Uterus (tissue), 4 donors: ENCODE measurements around the gene IER5. TPM values are rescaled to one million over a fixed set of nuclear protein-coding genes. Genes with fewer than 3 reads are reported as not detected.
A peak's percentile ranks its signal among the peaks of the same experiment; 100 is the strongest.

Source experiments
- DNase-seq, 2 donors: peaks; one replicate each; pipeline ENCODE4 v3.0.0-alpha.2; 2019 to 2020
- H3K27ac ChIP-seq, 2 donors: fragments of 200-600 bp; sonication (generic); 1 replicate in 1 of 2; 2 replicates in 1 of 2; pipeline ENCODE4 v1.5.1; 2016 to 2018
- H3K27me3 ChIP-seq, 2 donors: fragments of 200-600 bp; sonication (generic); one replicate each; pipeline ENCODE4 v1.5.1; 2018 to 2019; ENCODE audit warnings: control low read depth in 1 of 2
- H3K36me3 ChIP-seq, 2 donors: fragments of 200-600 bp; sonication (generic); one replicate each; pipeline ENCODE4 v1.5.1; 2019; ENCODE audit warnings: control low read depth in 1 of 2
- H3K4me1 ChIP-seq, 2 donors: fragments of 200-600 bp; sonication (generic); one replicate each; pipeline ENCODE4 v1.5.1; 2018 to 2019; ENCODE audit warnings: control low read depth in 1 of 2
- H3K4me3 ChIP-seq, 2 donors: fragments of 200-600 bp; sonication (generic); 1 replicate in 1 of 2; 2 replicates in 1 of 2; pipeline ENCODE4 v1.5.1; 2018 to 2019; ENCODE audit warnings: mild to moderate bottlenecking in 1 of 2
- H3K9me3 ChIP-seq, 2 donors: fragments of 200-600 bp; sonication (generic); one replicate each; pipeline ENCODE4 v1.5.1; 2019; ENCODE audit warnings: control low read depth in 1 of 2
- CTCF ChIP-seq, 4 experiments: fragments of 200-600 bp in 2 of 4; fragments of 450-650 bp in 2 of 4; sonication (generic) in 2 of 4; IDR thresholded peaks; one replicate each; pipeline ENCODE4 v1.5.1; 2016 to 2019; ENCODE audit warnings: antibody characterized with exemption in 4 of 4, mild to moderate bottlenecking in 2 of 4, moderate library complexity in 1 of 4
- POLR2A ChIP-seq, 2 donors: fragments of 450-650 bp; IDR thresholded peaks; one replicate each; pipeline ENCODE4 v1.6.1; 2016; ENCODE audit warnings: antibody characterized with exemption in 2 of 2, mild to moderate bottlenecking in 1 of 2, moderate library complexity in 1 of 2
- intact Hi-C: fragments of 100-400 bp; cut with DNase I; formaldehyde crosslinking; loops from one replicate; pipeline ENCODE4 v1.15.1; 2023; ENCODE audit warnings: low total_unique reads
- total RNA-seq, 4 donors: library from RNA; depleted of rRNA in 3 of 4; stranded (reverse); fragments of >200 nt in 3 of 4; gene quantifications; one replicate each; pipeline versions ENCODE4 v1.1.0 to v1.2.4, GENCODE V29; 2014 to 2023
- donor health status: DM: yes; HTN: yes; CAD: no.

Gene IER5
- total RNA-seq, 4 donors from 2014 or later: 19.4 to 34.8 (median 24.2) TPM

- H3K27ac ChIP-seq: peak overlapping the region; percentile 46 to 52
- intact Hi-C loops: no loop called here
- no peak for DNase-seq
- no peak overlapping the region for H3K4me3 ChIP-seq
- H3K36me3 ChIP-seq: no peaks in the 10 kb centered on the region
- no peak for TF ChIP-seq POLR2A (IDR thresholded peaks at IDR 0.05)
- no peaks in the 10 kb centered on the region for H3K27me3 ChIP-seq
- no peaks in the 10 kb centered on the region for H3K9me3 ChIP-seq
- H3K4me1 ChIP-seq: peaks cover 9 to 12% of the 10 kb centered on the region in 2 donors
Measured at GRCh38 chr1:181099152-181100014, 10.9 kb downstream of the IER5 start.

GRCh38 chr1:181100015-181100905 lies 11.8 kb downstream of the IER5 start:
- Histone ChIP-seq H3K4me3 (no peak overlapping the region), H3K4me1 (peaks cover 7 to 9% of the 10 kb centered on the region in 2 donors), H3K27me3 (no peaks in the 10 kb centered on the region), H3K36me3 (no peaks in the 10 kb centered on the region), H3K9me3 (no peaks in the 10 kb centered on the region), H3K27ac (peak overlapping the region; percentile 46 to 52)
- TF ChIP-seq POLR2A (IDR thresholded peaks at IDR 0.05): no peak
- TF ChIP-seq CTCF (IDR thresholded peaks at IDR 0.05): no peak
- intact Hi-C loops: no loop called here
- no peak for DNase-seq

- Histone ChIP-seq H3K27ac (no peak overlapping the region), H3K9me3 (no peaks in the 10 kb centered on the region), H3K27me3 (no peaks in the 10 kb centered on the region), H3K4me1 (peaks cover 4 to 9% of the 10 kb centered on the region in 2 donors), H3K36me3 (no peaks in the 10 kb centered on the region), H3K4me3 (no peak overlapping the region)
- intact Hi-C loops: no loop called here
- TF ChIP-seq CTCF (IDR thresholded peaks at IDR 0.05) (no peak), POLR2A (IDR thresholded peaks at IDR 0.05) (no peak)
- DNase-seq: no peak
Measured at GRCh38 chr1:181100934-181101333, 12.4 kb downstream of the IER5 start.

- intact Hi-C loops: no loop called here
Measured at GRCh38 chr1:181101581-181102226, 13.2 kb downstream of the IER5 start.

More at GRCh38 chr1:181101581-181102226, 13.2 kb downstream of the IER5 start:
- no peaks in the 10 kb centered on the region for H3K27me3 ChIP-seq
- H3K4me1 ChIP-seq: peaks cover 4 to 8% of the 10 kb centered on the region in 2 donors
- no peak for DNase-seq
- TF ChIP-seq POLR2A (IDR thresholded peaks at IDR 0.05): no peak
- no peak for TF ChIP-seq CTCF (IDR thresholded peaks at IDR 0.05)
- H3K9me3 ChIP-seq: no peaks in the 10 kb centered on the region
- H3K4me3 ChIP-seq: no peak overlapping the region
- peak overlapping the region; percentile 15 to 20 for H3K27ac ChIP-seq
- H3K36me3 ChIP-seq: no peaks in the 10 kb centered on the region
